Posterior cingulate gyrus (tissue), 11 donors: Measurements from ENCODE around the gene IMMP2L.

ENCODE experiments used
- DNase-seq, 10 donors: peaks; one replicate each; pipeline versions ENCODE4 v3.0.0 to v3.0.0-alpha.2; 2020 to 2021; ENCODE audit warnings: mixed read lengths in 3 of 10
- intact Hi-C: fragments of 100-400 bp; cut with DNase I; formaldehyde crosslinking; loops from one replicate; pipeline ENCODE4 v1.15.1; 2023

IMMP2L gene

DNA sequence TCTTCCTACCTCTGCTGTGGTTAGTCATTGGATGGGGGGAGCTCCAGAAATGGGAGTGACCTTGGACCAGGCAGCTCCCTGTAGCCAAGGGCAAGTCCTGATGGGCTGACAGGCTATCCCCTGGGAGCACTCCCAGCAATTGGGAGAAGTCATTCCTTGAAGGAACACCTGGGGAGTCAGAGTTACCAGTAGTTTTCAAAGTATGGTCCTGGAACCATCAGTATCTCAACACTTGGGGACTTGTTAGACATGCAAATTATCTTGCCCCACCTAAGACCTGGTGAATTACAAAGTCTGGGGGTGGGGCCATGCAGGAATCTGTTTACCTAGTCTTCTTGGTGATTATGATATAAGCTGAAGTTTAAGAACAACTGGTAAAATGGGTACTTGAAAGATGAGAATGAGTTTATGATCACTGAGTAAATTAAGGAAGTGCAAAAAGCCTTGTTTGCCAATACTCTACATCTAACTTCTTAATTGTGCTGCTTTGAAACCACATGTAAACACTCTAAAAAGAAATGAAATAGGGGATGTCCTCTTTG, 758.6 kb downstream of the IMMP2L start:
- intact Hi-C loops, result no loop called here
- DNase-seq, result no peak

DNA sequence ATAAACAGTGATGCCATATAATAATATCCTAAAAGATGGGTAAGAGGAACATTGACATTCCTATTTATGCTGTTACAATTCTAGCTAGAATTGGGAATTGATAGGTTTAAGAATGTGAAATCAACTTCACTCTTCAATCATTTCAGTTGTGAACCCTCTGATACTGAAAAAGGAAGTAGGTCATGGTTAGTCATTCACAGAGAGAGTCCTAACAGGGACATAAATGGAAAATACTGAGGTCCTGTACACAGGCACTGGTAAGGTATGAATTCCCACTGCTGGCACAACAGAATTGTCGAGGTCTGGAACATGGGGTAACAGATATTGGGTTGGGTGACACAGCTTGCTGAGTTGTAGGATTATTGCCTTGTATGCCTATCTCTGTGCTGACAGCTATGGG, 760.8 kb downstream of the IMMP2L start:
- no peak for DNase-seq
- intact Hi-C loops, result no loop called here

DNA sequence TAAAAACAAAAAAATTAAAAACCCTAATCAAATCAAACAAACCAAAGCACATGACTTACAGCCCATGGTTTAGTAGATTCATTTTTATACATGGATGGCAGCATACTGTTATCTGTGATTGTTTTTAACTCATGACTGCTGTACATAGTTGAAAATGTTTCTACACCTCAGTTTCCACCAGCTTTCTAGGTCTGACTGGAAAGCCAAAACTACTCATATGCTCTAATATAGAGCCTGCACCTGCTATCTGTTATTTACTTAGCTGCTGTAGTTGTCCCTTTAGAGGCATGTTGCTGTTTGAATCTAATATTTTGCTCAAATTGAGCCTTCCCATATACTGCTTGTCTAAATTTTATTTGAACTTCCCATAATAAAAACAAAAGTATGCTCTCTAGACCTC, 761.3 kb downstream of the IMMP2L start:
- intact Hi-C loops, result no loop called here
- no peak for DNase-seq

DNA sequence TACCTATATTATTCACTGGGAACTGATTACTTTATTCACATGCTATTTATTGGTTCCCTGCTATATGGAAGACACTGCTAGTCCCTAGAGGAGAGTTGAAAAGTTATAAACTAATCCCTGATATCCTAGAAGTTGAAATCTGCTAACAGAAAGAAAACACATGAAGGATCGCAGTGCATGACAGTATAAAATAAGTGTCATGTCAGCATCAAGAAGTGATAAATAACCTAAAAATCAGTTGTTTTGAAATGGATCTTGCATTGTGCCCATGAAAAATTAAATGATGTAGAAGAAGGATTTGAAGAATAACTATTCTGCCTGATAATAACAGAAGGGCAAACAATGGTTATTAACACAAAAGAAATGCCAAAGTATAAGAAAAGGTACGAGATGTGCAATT, 764.6 kb downstream of the IMMP2L start:
- intact Hi-C loops, result no loop called here
- DNase-seq, result no peak

DNA sequence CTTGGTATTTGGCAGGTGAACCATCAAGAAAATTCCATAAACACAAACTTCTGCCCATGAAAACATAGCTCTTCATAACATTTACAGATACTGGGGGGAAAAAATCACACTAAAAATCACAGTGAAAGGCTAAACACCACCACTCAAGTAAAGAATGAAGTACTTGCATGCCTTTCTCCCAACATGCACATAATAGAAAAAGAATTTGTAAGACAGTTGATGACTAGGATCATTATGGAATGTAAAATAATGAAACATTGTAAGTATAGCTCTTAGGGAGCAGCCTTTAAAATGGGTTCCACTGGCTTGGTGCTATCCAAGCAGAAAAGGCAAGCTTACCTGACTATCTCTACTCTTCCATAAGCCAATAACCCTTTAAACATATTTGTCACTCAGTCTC, 771.3 kb downstream of the IMMP2L start:
- intact Hi-C loops, result no loop called here
- DNase-seq, result no peak

DNA sequence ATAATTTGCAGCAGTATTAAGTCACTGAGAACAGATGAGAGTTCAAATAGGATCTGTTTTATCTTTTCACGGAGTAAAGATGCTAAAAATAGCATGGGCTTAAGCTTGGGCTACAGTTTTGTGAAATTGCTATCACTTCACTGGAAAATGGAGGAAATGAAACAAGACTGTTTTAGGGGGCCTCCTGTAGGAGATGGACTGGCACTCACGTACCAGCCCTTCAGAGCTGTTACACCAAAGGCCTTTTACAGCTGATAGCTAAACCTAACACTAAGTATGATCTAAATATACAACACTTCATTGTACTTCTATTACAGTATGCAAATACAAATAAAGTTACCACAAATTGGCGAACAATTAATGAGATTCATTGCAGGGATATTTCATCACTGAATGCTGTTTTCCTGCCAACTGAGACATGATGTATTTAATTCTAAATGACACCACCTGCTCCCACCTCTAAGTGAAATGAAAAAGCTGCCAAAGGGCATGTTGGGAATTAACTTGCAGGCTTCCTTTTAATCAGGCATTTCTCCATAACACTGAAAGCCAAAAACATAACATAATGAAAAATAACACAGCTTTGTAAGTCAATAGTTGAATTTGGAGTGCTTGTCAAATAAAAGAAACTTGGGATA, 775.8 kb downstream of the IMMP2L start:
- no peak for DNase-seq
- intact Hi-C loops, result no loop called here

DNA sequence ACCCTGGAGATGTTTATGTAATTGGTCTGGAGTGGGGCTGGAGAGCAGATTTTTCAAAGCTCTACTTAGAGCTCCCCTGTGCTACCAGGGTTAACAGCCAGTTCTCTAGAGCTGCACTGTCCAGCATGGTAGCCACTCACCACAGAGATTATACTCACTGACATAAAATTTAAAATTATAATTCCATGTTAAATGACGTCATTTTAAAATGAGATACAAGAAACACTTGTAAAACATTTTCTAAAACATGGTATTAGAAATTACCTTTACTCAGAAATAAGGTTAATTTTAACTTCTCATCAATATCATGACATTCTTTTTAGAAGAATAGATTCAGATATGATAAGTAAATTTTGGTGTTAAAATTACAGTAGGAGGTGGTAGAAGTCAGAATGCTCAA, 777.5 kb downstream of the IMMP2L start:
- no peak for DNase-seq
- intact Hi-C loops, result no loop called here

DNA sequence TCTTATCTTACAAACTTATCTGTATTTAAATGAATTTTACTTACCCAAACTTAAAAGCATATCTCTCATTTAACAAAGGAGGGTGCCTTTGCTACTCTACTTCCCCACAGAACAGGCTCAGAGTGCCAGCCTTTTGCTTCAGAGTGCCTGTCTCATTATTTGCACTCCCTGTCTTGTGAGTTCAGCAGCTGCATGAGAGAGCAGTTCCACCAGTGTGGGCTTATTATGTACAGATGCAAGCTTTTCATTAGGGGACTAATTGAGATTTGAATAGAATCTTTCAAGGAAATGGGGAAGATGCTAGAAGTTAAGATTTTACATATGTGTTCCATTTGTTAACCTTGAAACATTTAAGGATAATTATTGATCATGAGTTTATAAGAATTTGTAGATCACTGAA, 781.6 kb downstream of the IMMP2L start:
- intact Hi-C loops, result no loop called here
- no peak for DNase-seq

DNA sequence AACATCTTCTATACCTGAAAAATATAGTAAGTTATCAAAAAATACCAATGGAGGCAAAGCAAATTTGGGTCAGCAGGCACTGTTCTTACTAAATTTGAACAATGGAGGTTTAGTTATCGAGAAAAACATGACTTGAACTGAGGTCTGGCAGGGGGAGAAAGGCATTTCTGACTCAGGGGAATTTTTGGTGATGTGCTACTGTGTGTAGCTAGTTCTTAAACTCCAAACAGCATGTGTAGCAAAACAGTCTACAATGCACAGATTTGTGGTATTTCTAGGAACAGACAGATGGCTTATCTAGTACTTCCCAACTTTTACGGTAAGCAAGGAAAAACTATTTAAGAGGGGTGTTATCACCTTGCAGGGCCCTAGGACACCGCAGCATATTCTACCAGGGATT, 783.0 kb downstream of the IMMP2L start:
- intact Hi-C loops, result no loop called here
- no peak for DNase-seq

DNA sequence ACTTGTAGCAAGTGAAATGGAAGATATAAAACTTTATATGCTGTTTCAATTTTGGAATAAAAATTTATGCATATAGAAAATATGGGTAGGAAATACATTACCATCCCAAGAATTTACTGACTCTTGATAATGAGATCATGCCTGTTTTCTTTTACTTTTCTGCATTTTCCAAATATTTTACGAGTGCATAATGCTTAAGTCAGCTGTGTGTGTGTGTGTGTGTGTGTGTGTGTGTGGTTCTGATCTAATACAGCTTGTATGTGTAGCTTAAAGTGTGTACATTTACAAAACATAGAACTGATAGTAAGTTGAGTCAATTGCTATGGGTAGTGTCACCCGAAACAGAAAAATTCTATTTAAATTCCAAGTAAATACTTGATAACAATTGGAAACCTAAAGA, 787.2 kb downstream of the IMMP2L start:
- no peak for DNase-seq
- intact Hi-C loops, result no loop called here

DNA sequence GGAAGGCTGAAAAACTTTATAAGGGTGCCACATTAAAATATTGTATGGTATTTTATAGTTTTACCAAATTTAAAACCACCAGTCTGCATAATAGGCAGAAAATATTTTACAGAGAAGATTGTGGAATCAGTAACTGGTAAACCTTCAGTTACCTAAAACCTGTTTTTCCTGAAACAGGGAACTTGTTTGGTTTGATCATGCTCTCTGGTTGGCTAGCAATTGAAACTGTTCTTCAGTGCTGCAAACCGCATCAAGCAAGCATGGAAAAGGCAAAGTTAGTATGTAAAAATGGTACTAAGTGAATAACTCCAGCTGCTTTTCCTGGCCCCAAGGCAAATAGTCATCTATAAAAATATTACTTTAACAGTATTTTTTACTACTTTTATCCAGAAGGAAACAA, 788.2 kb downstream of the IMMP2L start:
- intact Hi-C loops, result no loop called here
- DNase-seq, result no peak

DNA sequence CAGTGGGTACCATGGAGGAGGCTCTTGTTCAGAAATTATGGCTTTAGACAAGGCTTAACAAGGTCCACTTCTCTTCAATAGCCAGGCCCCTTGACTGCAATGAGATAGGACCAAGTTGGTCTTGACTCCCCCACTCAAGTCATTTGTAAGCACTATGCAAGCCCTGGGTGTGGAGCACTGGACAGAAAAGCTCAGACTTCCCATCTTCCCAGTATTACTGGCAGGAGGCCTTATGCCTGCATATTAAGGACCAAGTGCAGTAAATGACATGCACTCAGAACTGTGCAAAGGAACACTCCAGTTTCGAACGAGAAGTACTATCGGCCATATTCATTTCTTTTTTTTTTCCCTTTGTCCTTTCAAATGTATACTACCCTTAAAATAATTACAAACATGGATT, 789.7 kb downstream of the IMMP2L start:
- intact Hi-C loops, result no loop called here
- DNase-seq, result no peak

DNA sequence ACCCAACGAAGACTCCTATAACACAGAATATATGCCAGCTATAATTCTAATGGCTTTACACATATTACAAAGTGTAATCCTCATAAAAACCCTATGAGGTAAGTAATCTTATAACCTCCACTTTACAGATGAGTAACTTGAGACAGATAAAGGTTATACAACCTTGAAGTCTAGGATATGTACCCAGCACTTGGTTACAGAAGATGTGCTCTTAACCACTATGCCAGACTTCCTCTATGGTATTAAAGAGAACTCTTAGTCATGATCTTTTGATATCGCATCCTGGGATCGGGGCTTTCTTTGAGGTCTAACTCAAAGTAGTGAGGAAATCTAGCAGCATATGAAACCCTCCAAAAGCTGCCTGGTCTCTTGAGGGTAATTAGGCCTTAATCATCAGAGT, 790.6 kb downstream of the IMMP2L start:
- intact Hi-C loops, result no loop called here
- no peak for DNase-seq

DNA sequence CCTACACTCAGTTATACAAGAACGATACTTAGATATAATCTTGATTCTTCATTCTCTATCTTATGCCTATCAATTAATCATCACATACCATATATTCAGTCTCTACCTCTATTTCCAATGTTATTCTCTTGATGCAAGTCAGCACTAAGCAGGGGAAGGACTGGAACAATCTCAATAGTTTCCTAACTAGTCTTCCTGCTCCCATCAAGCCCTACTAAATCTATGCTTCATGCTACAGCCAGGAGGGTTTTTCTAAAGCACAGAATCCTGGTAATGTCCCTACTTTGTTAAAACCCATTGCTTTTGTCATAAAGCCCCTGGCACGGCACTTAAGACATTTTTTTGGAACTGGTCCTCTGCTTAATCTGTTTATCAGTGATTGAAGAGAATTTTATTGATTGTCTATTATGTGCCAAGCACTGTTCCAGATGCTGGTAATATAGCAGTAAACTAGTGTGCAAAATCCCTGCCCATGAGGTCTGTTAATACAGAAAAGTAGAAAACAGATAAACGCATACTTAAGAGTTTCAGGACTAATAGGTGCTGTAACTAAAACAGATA, 794.7 kb downstream of the IMMP2L start:
- DNase-seq, result no peak
- intact Hi-C loops, result no loop called here

DNA sequence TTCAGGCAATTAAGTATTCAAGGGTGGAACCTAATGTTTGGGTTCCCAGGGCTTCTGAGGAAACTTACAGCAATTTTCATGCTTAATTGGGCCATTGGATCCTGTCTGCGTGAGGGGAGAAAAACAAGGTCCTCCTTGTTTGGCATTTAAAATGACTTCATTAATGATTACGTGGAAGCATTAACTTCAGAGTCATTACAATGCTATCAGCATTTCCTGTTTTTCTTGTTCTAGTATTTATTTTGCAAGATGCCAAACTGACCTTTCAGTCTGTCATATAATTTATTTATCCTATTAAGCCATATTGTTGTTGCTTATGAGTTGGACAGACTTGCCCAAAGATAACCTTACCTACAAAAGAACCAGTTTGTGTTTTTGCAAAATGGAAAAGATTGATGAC, 795.4 kb downstream of the IMMP2L start:
- intact Hi-C loops, result no loop called here
- DNase-seq, result no peak

DNA sequence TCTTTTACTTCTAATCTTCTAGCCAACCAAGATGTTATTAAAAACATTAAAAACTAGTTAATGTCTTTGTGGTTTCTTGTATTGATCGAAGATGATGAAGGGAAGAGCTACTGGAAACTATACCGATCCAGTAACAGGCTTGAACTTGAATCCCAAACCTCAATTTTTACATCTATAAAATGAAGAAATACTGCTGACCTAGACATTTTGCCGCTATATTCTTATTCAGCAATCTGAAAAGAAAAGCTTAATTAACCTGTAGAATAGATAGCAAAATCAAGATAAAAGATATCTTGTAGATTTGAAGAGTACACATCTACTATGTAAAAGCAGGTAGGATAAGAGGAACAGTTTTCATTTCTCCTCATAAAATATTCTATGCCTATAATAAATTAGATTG, 797.4 kb downstream of the IMMP2L start:
- intact Hi-C loops, result no loop called here
- no peak for DNase-seq

DNA sequence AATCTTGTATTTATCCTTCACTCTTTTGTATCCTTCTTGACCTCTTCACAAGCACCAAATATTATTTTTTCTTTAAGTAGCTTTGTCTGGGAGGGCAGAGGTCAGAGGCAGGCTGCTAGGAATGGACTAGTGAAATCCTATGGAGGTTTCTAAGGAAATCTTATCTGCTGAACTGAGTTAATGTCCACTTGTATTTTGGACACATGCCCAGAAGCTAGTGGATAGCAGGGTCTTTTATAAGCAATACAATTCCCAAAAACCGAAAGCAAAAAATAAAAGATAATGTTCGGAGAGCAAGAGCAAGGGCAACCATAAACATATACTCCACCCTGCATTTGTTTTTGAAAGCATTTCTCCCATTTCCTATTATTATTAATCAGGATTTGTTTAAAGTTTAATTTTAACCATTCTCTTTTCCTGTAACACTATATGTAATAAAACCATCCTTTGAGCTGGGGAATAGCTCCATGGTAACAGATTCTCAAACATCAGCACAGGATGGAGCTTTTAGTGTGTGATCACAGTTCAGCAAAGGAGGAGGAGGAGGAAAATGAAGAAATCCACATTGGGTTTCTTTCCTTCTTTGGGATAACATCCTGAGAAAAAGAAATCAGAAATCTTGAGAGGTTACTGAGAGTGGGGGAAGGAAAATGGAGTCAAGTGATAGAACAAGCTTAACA, 799.6 kb downstream of the IMMP2L start:
- no peak for DNase-seq
- intact Hi-C loops, result no loop called here

DNA sequence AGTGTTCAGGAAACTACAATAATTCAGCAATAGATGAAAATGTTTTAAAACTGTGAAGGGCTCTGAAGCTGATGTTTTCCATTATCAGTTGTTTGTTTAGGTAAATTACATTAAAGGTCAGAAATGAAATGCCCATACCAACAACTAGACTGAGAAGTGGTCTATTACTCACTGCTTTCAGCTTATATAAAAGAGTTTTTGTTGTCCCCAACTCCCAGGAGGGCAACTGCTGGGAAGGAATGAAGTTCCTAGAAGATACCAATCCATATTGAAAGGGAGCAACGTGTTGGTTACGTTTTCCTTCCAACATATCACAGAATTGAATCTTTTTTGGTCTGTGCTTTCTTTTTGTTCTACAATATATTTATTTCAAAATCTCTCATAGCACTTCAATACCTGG, 802.0 kb downstream of the IMMP2L start:
- intact Hi-C loops, result no loop called here
- DNase-seq, result no peak

DNA sequence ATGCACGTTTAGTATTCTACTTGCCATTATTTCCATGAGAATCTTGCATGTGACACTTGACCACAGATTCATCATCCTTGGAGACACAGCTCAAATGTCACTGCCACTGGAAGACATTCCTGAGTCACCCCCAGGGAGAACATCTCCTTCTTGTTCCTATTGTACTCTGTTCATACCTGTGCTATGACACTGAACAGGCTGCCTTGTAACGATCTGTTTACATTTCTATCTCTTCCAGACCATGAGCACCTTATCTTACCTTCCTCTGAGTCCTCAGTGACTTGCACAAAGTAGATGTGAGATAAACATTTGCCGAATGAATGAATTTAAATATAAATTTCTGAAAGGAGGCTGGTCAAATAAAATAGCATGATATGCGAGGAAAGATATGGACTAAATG, 803.2 kb downstream of the IMMP2L start:
- intact Hi-C loops, result no loop called here
- DNase-seq, result no peak

DNA sequence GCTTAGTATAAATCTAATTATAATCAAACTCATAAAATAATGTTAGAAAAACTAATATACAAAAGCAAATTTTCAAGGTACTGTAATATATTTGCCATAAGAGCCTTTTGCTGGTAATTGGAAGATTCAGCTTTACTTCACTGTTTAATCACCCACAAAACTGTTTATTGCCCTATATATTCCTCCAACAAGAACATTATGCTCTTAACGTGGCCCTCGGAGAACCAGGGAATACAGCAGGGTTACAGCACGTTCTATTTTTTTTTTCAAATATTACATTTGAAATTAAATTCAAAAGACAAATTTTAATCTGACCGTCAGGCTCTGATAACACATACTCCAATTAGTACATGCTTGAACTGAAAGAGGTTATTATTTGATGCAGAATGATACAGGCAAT, 807.6 kb downstream of the IMMP2L start:
- no peak for DNase-seq
- intact Hi-C loops, result no loop called here

DNA sequence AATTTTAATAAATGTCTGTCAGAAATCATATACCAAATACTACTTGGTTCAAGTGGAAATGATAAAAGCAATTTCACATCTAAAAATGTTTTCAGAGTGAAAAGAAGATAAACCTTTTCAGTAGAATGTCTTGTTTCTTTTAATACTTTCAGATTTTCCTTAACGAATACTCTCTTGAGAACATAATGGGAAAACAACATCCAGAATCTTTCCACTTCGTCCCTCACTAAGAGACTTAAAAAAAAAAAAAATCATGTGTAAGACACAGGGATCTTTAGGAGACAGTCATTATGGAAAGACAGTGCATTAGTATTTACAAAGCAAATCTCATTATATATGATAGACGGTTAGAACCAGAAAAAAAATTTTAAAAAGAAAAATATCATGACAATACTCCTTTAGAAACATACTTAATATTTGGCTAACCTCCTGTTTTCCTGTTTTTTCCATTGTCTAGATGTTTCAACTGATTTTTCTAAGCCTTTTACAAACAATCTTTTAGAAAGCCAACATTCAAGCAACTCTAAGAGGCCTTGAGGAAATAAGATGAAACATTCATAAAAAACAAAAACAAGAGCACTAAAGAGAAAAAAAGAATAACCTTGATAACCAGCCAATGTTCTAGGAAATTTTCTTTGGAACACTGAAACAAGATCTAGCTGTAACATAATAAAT, 811.2 kb downstream of the IMMP2L start:
- no peak for DNase-seq
- intact Hi-C loops, result no loop called here

DNA sequence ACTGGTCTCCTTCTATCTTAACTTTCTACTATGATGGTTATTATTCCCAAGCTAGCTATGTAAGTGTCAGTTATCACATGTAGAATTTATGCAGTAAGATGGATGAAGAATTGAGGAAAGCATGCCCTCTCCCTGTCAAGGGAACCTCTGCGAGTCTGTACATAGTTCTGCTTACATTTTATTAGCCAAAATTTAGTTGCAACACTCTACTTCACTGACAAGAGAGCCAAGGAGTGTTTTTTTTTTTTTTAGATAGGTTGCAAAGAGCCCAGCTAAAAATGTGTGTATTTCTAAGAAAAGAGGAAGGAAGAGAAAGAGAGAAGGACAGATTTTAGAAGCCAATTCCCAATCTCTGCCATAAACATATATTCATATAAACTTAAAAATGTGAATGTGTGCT, 829.1 kb downstream of the IMMP2L start:
- intact Hi-C loops, result no loop called here
- no peak for DNase-seq
